Natural killer cell treated with Interleukin-12 subunit alpha and Interleukin-12 subunit beta and Interleukin-15 and Interleukin-18, amount 100 ng/mL, for 72 hours (primary cell): ENCODE measurements around the gene PHETA1. TPM values are rescaled to one million over a fixed set of nuclear protein-coding genes. Genes with fewer than 3 reads are reported as not detected.

Experiments used
- ATAC-seq, 2 donors: fragments of 150-1000 bp; cut with Tn5 transposase in 1 of 2; sonication (Bioruptor Pico), chemical (Tn5 transposase) in 1 of 2; 2 replicates each; pipeline ENCODE4 v1.10.0; 2021
- DNase-seq: peaks from one replicate; pipeline ENCODE4 v3.0.0; 2022; ENCODE audit warnings: low spot score
- H3K27ac Mint-ChIP-seq, 2 donors: 1 replicate in 1 of 2; 2 replicates in 1 of 2; pipeline ENCODE4 v1.8.0; 2022; ENCODE audit warnings: mixed read lengths in 2 of 2, mild to moderate bottlenecking in 1 of 2, moderate library complexity in 1 of 2
- H3K27me3 Mint-ChIP-seq, 2 donors: 1 replicate in 1 of 2; 2 replicates in 1 of 2; pipeline ENCODE4 v1.8.0; 2022; ENCODE audit warnings: mixed read lengths in 2 of 2
- H3K36me3 Mint-ChIP-seq: one replicate; pipeline ENCODE4 v1.8.0; 2022; ENCODE audit warnings: mixed read lengths
- H3K4me1 Mint-ChIP-seq, 2 donors: 1 replicate in 1 of 2; 2 replicates in 1 of 2; pipeline ENCODE4 v1.8.0; 2022; ENCODE audit warnings: low read depth in 2 of 2, mixed read lengths in 2 of 2, mild to moderate bottlenecking in 1 of 2
- H3K4me3 Mint-ChIP-seq: one replicate; pipeline ENCODE4 v1.8.0; 2022; ENCODE audit warnings: mixed read lengths
- H3K9me3 Mint-ChIP-seq: 2 replicates; pipeline ENCODE4 v1.8.0; 2022; ENCODE audit warnings: mixed read lengths
- total RNA-seq, 2 donors: library from RNA; stranded (reverse); gene quantifications; one replicate each; pipeline ENCODE4 v1.2.3, GENCODE V29; 2022

The PHETA1 gene
- total RNA-seq, 2 donors from 2014 or later: 2.1 to 2.2 TPM

DNA sequence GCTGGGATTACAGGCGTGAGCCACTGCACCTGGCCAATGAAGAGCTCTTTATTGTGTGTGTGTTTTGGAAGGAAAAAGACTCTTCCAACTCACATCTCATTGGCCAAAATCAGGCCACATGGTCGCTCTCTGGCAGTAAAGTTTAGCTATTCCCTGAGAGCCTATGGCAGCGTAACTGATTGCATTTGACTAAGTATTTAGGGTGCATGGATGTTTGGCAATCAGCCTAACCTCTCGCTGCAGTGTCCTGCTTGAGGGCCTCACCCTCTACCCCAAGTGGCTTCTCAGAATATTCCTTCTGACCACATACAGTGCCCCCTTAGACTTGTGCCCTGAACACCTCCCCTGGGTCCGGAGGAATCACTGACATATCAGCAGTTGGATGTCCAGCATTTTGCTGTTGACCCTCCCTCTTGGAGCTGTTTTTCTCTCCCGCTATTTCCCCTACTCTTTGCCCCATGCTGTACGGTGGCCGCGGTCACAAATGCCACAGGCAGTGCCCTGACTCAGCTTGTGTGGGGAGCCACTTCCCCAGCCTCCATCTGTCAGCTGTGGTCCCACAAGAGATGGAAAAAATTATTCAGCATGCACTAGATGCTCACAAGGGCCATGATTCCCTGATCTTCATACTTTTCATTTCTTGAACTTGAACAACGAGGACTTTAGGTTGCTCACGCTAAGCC is 9.5 kb downstream of the PHETA1 start:
- H3K27ac Mint-ChIP-seq: no peak overlapping the region
- peak; percentile 62 to 69 for ATAC-seq
- H3K9me3 Mint-ChIP-seq: no peaks in the 10 kb centered on the region
- no peak overlapping the region for H3K4me3 Mint-ChIP-seq
- H3K4me1 Mint-ChIP-seq: peaks cover 13 to 17% of the 10 kb centered on the region in 2 donors
- DNase-seq: peak; percentile 58
- H3K27me3 Mint-ChIP-seq: peaks cover 7 to 9% of the 10 kb centered on the region in 2 donors
- H3K36me3 Mint-ChIP-seq: no peaks in the 10 kb centered on the region

DNA sequence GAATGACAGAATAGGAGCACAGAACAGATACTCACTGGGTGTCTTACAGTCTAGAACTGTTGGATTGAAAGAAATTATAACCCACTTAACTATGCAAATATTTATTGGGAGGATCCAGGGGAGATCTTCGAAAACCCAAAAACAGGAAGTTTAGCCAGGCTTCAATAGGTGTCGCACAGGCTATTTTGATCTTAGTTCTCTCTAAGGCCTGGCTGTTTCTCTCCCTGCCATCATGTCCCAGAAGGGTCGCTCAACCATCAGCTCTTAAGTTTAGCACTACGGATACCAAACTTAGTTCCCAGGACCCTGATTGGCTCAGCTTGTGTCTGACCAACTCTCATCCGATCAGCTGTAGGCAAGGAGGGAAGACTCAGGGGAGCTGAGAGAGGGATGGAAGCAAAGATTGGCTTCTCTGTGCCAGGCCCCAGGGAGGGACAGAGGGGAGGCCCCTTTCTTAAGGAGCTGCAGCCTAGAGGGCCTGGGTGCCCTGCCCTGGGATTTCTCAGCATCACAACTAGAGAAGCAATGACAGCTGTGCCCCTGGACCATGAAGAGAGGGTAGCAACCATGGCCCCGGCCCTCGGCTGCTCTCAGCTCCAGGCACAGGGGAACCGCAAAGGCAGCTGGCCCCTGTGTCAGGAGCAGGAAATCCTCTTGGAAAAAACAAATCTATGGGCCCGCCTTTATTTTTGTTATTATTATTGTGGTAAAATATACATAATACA is 13.5 kb downstream of the PHETA1 start:
- peaks cover 10 to 11% of the 10 kb centered on the region in 2 donors for H3K4me1 Mint-ChIP-seq
- ATAC-seq (peak in 1 of 2 donors; percentile 17), DNase-seq (no peak)
- no peaks in the 10 kb centered on the region for H3K9me3 Mint-ChIP-seq
- no peak overlapping the region for H3K27ac Mint-ChIP-seq
- no peaks in the 10 kb centered on the region for H3K36me3 Mint-ChIP-seq
- peaks cover 6 to 7% of the 10 kb centered on the region in 2 donors for H3K27me3 Mint-ChIP-seq
- no peak overlapping the region for H3K4me3 Mint-ChIP-seq

- ATAC-seq: no peak
- Mint-ChIP-seq H3K4me1 (peaks cover 2 to 3% of the 10 kb centered on the region in 2 donors), H3K9me3 (no peaks in the 10 kb centered on the region), H3K27ac (no peak overlapping the region), H3K4me3 (no peak overlapping the region), H3K36me3 (no peaks in the 10 kb centered on the region), H3K27me3 (peaks cover 0 to under 1% of the 10 kb centered on the region in 2 donors)
- no peak for DNase-seq
Measured at GRCh38 chr12:111354511-111354910, 14.4 kb downstream of the PHETA1 start.

GRCh38 chr12:111353603-111354295 is 15.1 kb downstream of the PHETA1 start:
- ATAC-seq (no peak), DNase-seq (no peak)
- Mint-ChIP-seq H3K36me3 (no peaks in the 10 kb centered on the region), H3K27me3 (no peaks in the 10 kb centered on the region), H3K27ac (no peak overlapping the region), H3K9me3 (peaks cover 3% of the 10 kb centered on the region), H3K4me1 (no peaks in the 10 kb centered on the region), H3K4me3 (no peak overlapping the region)

GRCh38 chr12:111353026-111353425 is 15.9 kb downstream of the PHETA1 start:
- no peaks in the 10 kb centered on the region for H3K4me1 Mint-ChIP-seq
- ATAC-seq: no peak
- H3K9me3 Mint-ChIP-seq: peaks cover 7% of the 10 kb centered on the region
- DNase-seq: no peak
- no peaks in the 10 kb centered on the region for H3K27me3 Mint-ChIP-seq
- no peak overlapping the region for H3K4me3 Mint-ChIP-seq
- no peaks in the 10 kb centered on the region for H3K36me3 Mint-ChIP-seq
- no peak overlapping the region for H3K27ac Mint-ChIP-seq

- H3K4me3 Mint-ChIP-seq: no peak overlapping the region
- no peaks in the 10 kb centered on the region for H3K4me1 Mint-ChIP-seq
- H3K9me3 Mint-ChIP-seq: peaks cover 7% of the 10 kb centered on the region
- H3K27ac Mint-ChIP-seq: no peak overlapping the region
- H3K27me3 Mint-ChIP-seq: no peaks in the 10 kb centered on the region
- ATAC-seq (no peak), DNase-seq (no peak)
- no peaks in the 10 kb centered on the region for H3K36me3 Mint-ChIP-seq
Measured at GRCh38 chr12:111352296-111352993, 16.4 kb downstream of the PHETA1 start.

DNA sequence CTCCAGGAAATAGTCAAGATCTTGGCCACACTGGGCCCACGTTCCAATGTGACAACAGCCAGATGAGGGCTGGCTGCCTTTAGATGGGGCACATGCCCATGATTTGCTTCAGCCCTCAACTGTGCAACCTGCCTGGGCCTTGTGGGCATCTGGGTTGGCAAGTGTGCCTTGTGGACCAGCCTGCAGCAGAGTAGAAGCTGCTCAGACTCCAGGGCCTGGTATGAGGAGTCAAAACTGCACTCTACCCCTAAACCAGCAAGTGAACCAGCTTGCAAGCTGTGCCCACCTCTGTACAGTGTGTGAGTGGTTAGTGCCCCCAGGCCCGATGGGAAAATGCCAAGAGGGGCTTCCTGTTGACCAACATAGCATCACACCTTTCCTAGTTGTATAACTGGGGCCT is 17.9 kb downstream of the PHETA1 start:
- no peaks in the 10 kb centered on the region for H3K4me1 Mint-ChIP-seq
- H3K4me3 Mint-ChIP-seq: no peak overlapping the region
- H3K9me3 Mint-ChIP-seq: peaks cover 7% of the 10 kb centered on the region
- no peaks in the 10 kb centered on the region for H3K27me3 Mint-ChIP-seq
- no peaks in the 10 kb centered on the region for H3K36me3 Mint-ChIP-seq
- no peak for DNase-seq
- H3K27ac Mint-ChIP-seq: no peak overlapping the region
- no peak for ATAC-seq

DNA sequence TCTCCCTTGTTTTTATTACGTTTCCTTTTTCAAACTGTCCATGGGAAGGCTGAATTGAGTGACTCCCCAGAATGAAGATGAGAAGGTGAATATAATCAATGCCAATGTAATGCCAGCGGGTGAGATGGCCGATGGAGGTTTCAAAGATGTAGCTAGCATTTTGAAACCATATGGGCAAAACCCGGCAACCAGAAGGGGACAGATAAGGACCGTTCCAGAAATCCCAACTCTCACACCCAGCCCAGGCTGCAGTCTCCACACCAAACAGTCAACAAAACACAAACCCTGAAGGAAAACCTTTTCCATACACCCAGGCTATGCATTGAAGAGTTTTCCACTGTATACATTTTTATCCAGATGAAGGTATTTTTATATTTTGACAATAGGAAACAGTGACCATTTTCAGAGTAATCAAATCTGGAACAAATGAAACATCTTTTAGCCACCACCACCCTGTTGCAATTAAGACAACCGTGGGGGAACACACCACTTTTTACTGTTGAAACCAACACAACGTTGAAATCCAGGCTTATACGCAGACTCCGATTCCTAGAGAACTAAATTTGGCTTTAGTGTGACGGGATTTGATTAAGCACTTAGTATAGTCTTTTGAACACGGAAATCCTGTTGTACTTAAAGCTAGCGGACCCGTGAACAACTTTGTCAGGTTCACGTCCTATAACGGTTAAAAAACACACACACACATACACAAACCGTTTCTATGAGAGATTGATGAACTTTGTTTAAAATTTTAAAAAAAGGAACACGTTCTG is 19.0 kb downstream of the PHETA1 start:
- Mint-ChIP-seq H3K27ac (no peak overlapping the region), H3K4me1 (no peaks in the 10 kb centered on the region)

DNA sequence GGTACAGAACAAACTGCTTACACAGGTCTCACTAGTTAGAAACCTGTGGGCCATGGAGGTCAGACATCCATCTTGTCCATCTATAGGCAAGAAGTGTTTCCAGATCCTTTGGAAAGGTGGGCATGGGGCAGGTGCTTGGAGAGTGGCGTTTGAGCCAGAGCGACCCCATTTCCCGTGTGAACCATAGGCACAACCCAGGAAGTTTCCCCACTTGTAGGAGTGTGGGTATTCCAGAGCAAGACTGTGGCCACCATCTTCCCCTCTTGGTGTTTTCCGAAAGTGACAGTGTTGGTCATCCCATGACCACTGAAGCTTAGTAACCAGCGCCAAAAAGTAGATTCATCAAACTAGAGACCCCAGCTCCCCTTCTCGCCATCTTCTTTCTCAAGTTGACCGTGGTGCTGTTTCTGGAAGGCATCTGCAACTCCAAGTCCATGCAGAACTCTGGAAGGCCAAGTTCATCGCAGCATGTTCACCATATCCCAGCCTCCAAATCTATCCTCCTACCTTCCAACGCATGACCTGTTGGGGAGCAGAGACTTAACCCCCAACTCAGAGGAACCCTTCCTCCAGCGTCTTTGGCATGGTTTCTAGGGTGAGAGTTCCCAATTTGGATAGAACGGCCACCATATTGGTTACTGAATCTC is 19.7 kb downstream of the PHETA1 start:
- Mint-ChIP-seq H3K27me3 (peaks cover 0 to 2% of the 10 kb centered on the region in 2 donors), H3K4me3 (no peak overlapping the region), H3K4me1 (no peaks in the 10 kb centered on the region), H3K9me3 (peaks cover 7% of the 10 kb centered on the region), H3K27ac (no peak overlapping the region), H3K36me3 (no peaks in the 10 kb centered on the region)
- no peak for DNase-seq
- ATAC-seq: no peak

More for the DNA sequence above, 19.0 kb downstream of the PHETA1 start:
- DNase-seq (peak; percentile 1), ATAC-seq (no peak)
- Mint-ChIP-seq H3K9me3 (peaks cover 7% of the 10 kb centered on the region), H3K27me3 (no peaks in the 10 kb centered on the region), H3K36me3 (no peaks in the 10 kb centered on the region), H3K4me3 (no peak overlapping the region)

DNA sequence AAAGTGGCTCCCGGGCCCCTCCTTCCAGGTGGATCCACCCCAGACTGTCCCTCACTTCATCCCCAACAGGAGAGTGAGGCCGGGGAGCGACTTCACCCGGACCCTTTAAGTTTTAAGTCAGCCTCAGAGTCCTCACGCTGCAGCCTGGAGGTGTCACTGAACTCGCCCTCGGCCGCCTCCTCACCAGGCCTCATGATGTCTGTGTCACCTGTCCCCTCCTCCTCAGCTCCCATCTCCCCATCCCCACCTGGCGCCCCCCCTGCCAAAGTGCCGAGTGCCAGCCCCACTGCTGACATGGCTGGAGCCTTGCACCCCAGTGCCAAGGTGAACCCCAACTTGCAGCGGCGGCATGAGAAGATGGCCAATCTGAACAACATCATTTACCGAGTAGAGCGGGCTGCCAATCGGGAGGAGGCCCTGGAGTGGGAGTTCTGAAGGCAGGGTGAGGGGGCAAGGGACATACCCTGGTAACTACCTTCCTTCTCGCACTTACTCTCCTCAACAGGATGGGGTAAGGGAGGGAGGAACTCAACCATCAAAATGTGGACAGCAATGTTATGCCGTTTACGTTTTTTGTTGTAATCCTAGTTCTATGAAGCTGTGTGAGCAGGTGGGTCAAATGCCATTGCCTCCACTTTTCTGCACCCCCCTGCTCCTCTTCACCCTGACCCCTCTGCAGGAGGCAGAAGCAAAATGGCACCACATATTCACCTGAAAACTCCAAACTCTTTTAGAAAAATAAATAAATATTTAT is 20.8 kb downstream of the PHETA1 start:
- Mint-ChIP-seq H3K9me3 (peaks cover 7% of the 10 kb centered on the region), H3K4me3 (no peak overlapping the region), H3K27ac (no peak overlapping the region), H3K4me1 (no peaks in the 10 kb centered on the region), H3K27me3 (peaks cover 0 to 4% of the 10 kb centered on the region in 2 donors), H3K36me3 (no peaks in the 10 kb centered on the region)
- no peak for ATAC-seq
- DNase-seq: no peak

DNA sequence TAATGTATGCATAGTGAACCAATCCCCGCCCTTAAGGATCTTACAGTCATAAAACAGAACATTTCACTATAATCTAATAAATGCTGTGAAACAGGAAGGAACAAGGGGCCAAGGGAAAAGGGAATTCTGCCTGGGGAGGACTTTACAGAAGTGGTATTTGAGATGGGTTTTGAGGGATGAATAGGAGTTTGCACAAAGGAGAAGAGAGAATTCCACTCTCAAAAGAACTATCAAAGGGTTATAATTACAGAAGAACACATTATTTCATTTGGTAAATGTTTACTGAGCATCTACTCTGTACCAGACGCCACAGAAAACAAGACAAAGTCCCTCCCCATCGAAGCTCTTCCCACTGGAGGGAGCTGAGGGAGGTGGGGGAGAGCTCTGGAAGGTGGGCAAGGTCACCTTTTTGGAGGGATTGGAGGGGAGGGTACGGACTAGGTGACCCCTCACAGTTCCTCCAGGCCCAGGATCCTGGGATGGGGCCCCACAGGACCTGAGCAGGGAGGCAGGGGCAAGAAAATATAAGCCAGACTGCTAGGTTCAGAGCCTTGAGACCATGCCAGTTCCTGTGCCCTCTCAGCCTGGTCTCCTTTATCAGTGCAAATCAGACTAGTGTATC is 24.5 kb downstream of the PHETA1 start:
- no peaks in the 10 kb centered on the region for H3K36me3 Mint-ChIP-seq
- no peak for ATAC-seq
- peaks cover 7% of the 10 kb centered on the region for H3K9me3 Mint-ChIP-seq
- DNase-seq: no peak
- H3K27me3 Mint-ChIP-seq: peaks cover 0 to 4% of the 10 kb centered on the region in 2 donors
- no peak overlapping the region for H3K4me3 Mint-ChIP-seq
- no peaks in the 10 kb centered on the region for H3K4me1 Mint-ChIP-seq
- H3K27ac Mint-ChIP-seq: no peak overlapping the region

DNA sequence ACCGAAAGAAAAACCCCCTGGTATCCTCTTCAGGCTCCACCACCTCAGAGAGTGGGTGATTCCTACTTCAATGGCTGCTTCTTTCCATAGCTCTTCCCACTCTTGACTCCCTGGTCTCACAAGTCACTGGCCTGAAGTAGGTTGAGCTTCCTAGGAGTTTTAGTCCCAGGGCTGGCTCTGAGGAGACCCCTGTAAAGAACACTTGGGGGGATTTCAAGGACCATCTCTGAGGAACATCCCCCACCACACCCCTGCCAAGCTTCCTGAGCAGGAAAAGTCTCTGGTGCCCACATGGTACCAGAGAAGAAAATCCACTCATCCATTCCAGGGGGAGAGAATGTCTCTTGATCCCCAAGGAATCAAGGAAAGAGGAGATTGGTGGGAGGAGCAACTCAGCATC is 25.7 kb downstream of the PHETA1 start:
- Mint-ChIP-seq H3K27ac (no peak overlapping the region), H3K27me3 (peaks cover 0 to 4% of the 10 kb centered on the region in 2 donors), H3K4me1 (no peaks in the 10 kb centered on the region), H3K4me3 (no peak overlapping the region), H3K9me3 (no peaks in the 10 kb centered on the region), H3K36me3 (no peaks in the 10 kb centered on the region)
- ATAC-seq (no peak), DNase-seq (no peak)
